HepG2 (cell line): ENCODE data around the gene CLEC2D. TPM values are rescaled to one million over a fixed set of nuclear protein-coding genes. Genes with fewer than 3 reads are reported as not detected.

Experiments
- AHR ChIP-seq: IDR thresholded peaks from 2 replicates; pipeline ENCODE4 v1.6.1; 2018; ENCODE audit warnings: missing genetic modification reagents, missing compliant biosample characterization
- ASH2L ChIP-seq: fragments of 300-600, 200-600 bp; sonication (generic); IDR thresholded peaks from 2 replicates; pipeline ENCODE4 v1.7.0; 2017; ENCODE audit warnings: low read depth, mild to moderate bottlenecking, moderate library complexity, mixed read lengths, low read length; ENCODE audit not compliant: insufficient read length
- CENPT ChIP-seq: sonication (generic); formaldehyde crosslinking; IDR thresholded peaks from 2 replicates; pipeline ENCODE4 v1.8.0; 2022; ENCODE audit warnings: low read depth, mild to moderate bottlenecking, moderate library complexity, missing genetic modification reagents
- HCFC1 ChIP-seq: fragments of 150-350 bp; IDR thresholded peaks from 2 replicates; pipeline ENCODE4 v1.6.1; 2014; ENCODE audit warnings: low read depth, low read length
- KAT2B ChIP-seq: fragments of 150-350 bp; IDR thresholded peaks from 2 replicates; pipeline ENCODE4 v1.6.1; 2014; ENCODE audit warnings: low read depth, low read length, borderline replicate concordance
- KDM3A ChIP-seq: IDR thresholded peaks from 2 replicates; pipeline ENCODE4 v1.6.1; 2018; ENCODE audit warnings: low read depth, missing compliant biosample characterization
- NR0B2 ChIP-seq: sonication (generic); formaldehyde crosslinking; IDR thresholded peaks from 2 replicates; pipeline ENCODE4 v1.4.0; 2020; ENCODE audit warnings: mild to moderate bottlenecking, missing genetic modification reagents
- NR2F6 ChIP-seq, 2 experiments: IDR thresholded peaks; 2 replicates each; pipeline ENCODE4 v1.6.1; 2016; ENCODE audit warnings: antibody characterized with exemption in 1 of 2, mild to moderate bottlenecking in 1 of 2
- POGZ ChIP-seq: sonication (generic); formaldehyde crosslinking; IDR thresholded peaks from 2 replicates; pipeline ENCODE4 v1.4.0; 2020; ENCODE audit warnings: mild to moderate bottlenecking, missing genetic modification reagents
- RNF2 ChIP-seq: fragments of 450-650 bp; conservative IDR thresholded peaks from 2 replicates; pipeline ENCODE4 v1.6.1; 2016; ENCODE audit warnings: low read depth
- ZBTB46 ChIP-seq: sonication (generic); formaldehyde crosslinking; IDR thresholded peaks from 2 replicates; pipeline ENCODE4 v1.4.0; 2020; ENCODE audit warnings: mild to moderate bottlenecking, missing genetic modification reagents, borderline replicate concordance
- ZNF180 ChIP-seq: sonication (generic); formaldehyde crosslinking; IDR thresholded peaks from 2 replicates; pipeline ENCODE4 v1.4.0; 2020; ENCODE audit warnings: low read depth, missing genetic modification reagents, borderline replicate concordance
- ZNF263 ChIP-seq: sonication (generic); formaldehyde crosslinking; IDR thresholded peaks from 2 replicates; pipeline ENCODE4 v1.4.0; 2020; ENCODE audit warnings: missing genetic modification reagents
- ZNF326 ChIP-seq: sonication (generic); formaldehyde crosslinking; IDR thresholded peaks from 2 replicates; pipeline ENCODE4 v1.4.0; 2020; ENCODE audit warnings: missing genetic modification reagents, borderline replicate concordance
- ZNF646 ChIP-seq: sonication (generic); formaldehyde crosslinking; IDR thresholded peaks from 2 replicates; pipeline ENCODE4 v1.9.0; 2021; ENCODE audit warnings: mild to moderate bottlenecking, missing genetic modification reagents
- ZNF761 ChIP-seq: sonication (generic); formaldehyde crosslinking; conservative IDR thresholded peaks from 2 replicates; pipeline ENCODE4 v1.4.0; 2020; ENCODE audit warnings: mild to moderate bottlenecking, missing genetic modification reagents
- ZSCAN21 ChIP-seq: sonication (generic); formaldehyde crosslinking; IDR thresholded peaks from 2 replicates; pipeline ENCODE4 v1.8.0; 2022; ENCODE audit warnings: mild to moderate bottlenecking, missing genetic modification reagents, moderate library complexity, borderline replicate concordance
- polyA plus RNA-seq, 8 experiments: library from polyadenylated mRNA; depleted of rRNA in 3 of 8; stranded (reverse) in 7 of 8; unstranded in 1 of 8; fragments of >200 nt; fragmentation: Illumina TruSeq in 4 of 8; extraction: Trizol in 4 of 8; gene quantifications; 2 replicates each; pipeline versions ENCODE4 v1.2.1 to v1.2.3, GENCODE V29; 2011 to 2016; ENCODE audit warnings: low read depth in 4 of 8, missing spikeins in 1 of 8, mixed read lengths in 1 of 8; ENCODE audit not compliant: insufficient read depth in 1 of 8
- total RNA-seq, 5 experiments: library from RNA; depleted of rRNA; stranded (reverse); fragments of >200 nt; fragmentation: Illumina TruSeq; extraction: Trizol; gene quantifications; 2 replicates each; pipeline ENCODE4 v1.2.3, GENCODE V29; 2016; ENCODE audit warnings: low read depth in 1 of 5

Gene CLEC2D
- total and polyA plus RNA-seq, 2 of the 13 experiments (the other 11 are each of a cell fraction or from before 2014, with no cell fraction given) = 2.5 to 8.6 TPM

- peak; percentile 82; the same call in 1 of the 2 replicates for TF ChIP-seq CENPT (CRISPR knock-in tag)
- TF ChIP-seq NR2F6 (IDR thresholded peaks at IDR 0.05) = no peak
- TF ChIP-seq NR2F6 (CRISPR knock-in tag; IDR thresholded peaks at IDR 0.05) = no peak
- peak; percentile 33; the same call in 1 of the 2 replicates for TF ChIP-seq ZNF263 (CRISPR knock-in tag)
- no peak for TF ChIP-seq ZNF646 (CRISPR knock-in tag)
- TF ChIP-seq RNF2 = no peak; the same call in 1 of the 2 replicates
- 0 out of 2 replicates have a peak, but pooled peaks have one; percentile 14 for TF ChIP-seq AHR
- peak; percentile 93 for TF ChIP-seq ZSCAN21 (CRISPR knock-in tag)
- no peak for TF ChIP-seq ZNF761 (CRISPR knock-in tag)
- TF ChIP-seq ASH2L = peak; percentile 74
- TF ChIP-seq ZBTB46 (CRISPR knock-in tag) = no peak
- TF ChIP-seq NR0B2 (CRISPR knock-in tag) = 0 out of 2 replicates have a peak, but pooled peaks have one; percentile 36
- TF ChIP-seq HCFC1 = no peak
- no peak for TF ChIP-seq ZNF180 (CRISPR knock-in tag)
- TF ChIP-seq ZNF326 (CRISPR knock-in tag) = no peak
- no peak for TF ChIP-seq KDM3A (CRISPR knock-in tag)
- no peak for TF ChIP-seq KAT2B
- peak; percentile 75 for TF ChIP-seq POGZ (CRISPR knock-in tag)
These were observed 21.4 kb upstream of the CLEC2D start (continued) for GRCh38 chr12:9647825-9648700.
